ENCODE results near the gene PHKB.
"Not testable (repeated sequence)": the region's sequence is repeated elsewhere in the genome, so short reads cannot be mapped to it uniquely, and the experiment has no call there.

Gene PHKB

DNA sequence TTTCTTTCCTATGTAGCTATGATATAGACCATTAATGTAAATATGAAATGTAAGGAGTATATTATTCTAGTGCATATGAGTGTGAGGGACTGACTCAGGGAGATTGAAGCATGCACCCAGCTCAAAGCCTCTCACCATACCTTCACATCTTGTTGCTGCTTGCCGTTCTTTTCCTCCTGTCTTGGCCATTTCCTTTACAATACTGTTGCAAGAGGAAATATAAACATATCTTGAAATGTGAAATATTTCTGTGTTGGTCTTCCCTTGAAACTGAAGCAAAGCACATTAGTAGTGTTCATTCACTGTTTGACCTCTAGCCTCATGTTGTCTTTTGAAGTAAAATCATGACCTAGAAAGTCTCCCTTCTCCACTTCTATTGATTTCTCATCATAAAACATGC, 46.6 kb downstream of the PHKB start:
- DNase-seq = no peak
- no peak for ATAC-seq

DNA sequence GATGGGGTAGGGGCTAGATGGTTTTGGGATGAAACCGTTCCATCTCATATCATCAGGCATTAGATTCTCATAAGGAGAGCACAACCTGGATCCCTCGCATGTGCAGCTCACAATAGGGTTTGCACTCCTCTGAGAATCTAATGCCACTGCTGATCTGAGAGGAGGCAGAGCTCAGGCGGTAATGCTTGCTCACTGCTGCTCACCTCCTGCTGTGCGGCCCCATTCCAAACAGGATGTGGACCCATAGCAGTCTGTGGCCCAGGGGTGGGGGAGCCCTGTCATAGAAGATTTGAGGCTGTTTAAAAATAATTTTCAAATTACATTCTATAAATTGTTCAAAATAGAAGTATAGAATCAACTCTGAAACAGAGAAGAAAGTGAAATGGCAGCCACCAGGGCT, 50.8 kb downstream of the PHKB start:
- ATAC-seq (no peak), DNase-seq (no peak)

DNA sequence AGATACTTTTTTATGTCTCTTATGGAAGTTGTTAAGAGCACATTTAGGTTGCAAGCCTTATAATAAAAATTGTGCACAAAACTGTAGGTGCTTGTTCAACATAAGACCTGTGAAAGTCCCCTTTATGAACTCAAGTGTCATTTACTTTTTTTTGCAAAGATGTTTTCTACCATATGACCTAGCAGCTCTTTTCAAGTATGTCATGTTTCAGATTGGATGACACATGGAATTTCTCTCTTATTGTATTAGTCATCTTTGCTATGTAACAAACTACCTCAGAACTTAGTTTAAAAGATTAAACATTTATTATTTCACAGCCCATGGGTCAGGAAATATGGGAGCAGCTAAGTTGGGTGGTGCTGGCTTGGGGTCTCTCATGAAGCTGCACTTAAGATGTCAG, 57.9 kb downstream of the PHKB start:
- no peak for ATAC-seq
- no peak for DNase-seq

DNA sequence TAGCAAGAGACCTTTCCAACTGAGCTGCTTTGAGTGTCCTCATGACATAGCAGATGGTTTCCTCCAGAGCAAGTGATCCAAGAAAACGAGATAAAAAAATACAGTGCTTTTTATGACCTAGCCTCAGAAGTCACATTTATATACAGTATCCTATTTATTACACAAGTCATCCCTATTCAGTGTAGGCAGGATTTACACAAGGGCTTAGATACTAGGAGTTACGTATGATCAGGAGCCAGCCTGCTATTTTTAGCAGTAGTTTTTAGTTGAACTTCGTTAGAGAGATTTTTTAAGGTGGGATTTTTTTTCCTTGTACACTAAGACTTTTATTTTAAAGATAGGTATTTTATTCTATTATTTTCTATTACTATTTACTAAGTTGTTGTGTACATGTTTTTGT, 58.4 kb downstream of the PHKB start:
- DNase-seq = no peak
- no peak for ATAC-seq

DNA sequence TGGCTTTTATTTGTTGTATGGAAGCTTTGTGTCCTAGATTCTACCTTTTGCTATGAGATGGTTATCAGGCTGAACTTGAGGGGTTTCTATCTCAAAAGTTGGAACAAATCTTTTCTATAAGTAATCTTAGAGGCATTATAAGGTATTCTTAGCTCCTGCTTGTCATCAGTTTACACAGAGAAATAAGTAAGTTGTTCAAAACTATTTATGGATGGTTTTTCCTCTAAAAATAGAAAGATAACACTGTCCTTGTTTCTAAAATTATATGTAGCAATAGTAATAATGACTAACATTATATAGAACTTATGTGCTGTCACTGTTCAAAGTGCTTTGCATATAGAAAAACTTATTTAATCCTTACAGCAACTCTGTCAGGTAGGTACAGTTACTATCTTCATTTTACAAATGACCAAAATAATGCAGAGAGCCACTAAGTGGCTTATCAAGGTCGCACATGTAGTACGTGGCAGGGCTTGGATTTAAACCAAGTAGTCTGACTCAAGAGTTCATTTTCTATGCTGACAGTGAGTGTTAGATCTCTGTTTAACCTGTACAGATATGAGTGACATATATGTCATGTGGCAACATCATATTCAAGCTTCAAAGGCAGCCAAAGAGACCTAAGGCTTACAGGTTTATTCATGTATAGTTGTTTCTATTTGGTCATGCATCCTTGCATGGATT, 59.0 kb downstream of the PHKB start:
- DNase-seq (no peak), ATAC-seq (no peak)

DNA sequence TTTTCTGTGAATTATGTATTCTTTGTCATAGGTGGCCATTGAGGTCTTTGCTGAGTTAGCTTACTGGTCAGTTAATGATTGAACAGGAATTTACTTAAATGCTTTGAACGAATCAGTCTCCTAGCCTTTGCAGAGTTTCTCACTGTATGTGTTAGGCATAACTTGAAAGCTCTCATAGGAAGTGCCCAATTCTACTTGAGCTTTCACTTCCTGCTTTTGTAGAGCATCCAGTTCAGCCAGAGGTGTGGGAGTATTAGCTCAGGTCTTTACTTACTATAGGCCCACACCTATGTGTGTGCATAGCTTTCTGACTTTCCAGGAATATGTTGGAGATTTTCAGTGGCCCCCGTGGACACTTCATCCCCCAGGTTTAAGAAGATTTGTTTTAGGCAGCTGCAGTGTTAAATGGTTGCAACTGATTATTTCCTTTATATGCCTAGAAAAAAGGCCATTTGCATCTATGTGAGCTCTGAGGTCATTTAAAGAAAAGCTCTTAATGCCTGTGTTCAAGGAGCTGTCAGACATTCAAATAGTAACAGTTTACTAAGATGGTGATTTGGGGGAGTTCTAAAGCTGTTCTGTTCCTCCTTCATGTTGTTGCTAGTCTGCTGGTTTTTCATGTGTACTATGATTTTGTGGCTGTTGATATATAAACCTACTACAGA, 62.3 kb downstream of the PHKB start:
- DNase-seq (no peak), ATAC-seq (no peak)

DNA sequence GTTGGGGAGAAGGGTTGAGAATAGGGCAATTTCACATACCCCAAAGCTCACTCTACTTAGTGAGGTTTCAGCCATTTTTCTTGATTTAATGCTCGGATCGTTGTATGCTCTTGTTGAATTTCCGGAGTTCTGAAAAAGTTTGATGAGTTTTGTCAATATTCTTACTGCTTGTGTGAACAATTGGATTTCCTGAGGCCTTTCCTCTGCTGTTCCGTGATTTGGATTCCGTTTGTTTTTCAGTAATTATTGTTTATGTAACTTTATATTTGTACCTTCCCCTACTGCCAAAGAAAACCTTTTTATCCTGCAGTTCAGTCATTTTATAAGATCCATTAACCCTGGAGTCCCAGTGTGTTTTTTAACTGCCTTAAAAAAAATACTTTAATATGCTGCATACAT, 62.9 kb downstream of the PHKB start:
- DNase-seq (no peak), ATAC-seq (no peak)

DNA sequence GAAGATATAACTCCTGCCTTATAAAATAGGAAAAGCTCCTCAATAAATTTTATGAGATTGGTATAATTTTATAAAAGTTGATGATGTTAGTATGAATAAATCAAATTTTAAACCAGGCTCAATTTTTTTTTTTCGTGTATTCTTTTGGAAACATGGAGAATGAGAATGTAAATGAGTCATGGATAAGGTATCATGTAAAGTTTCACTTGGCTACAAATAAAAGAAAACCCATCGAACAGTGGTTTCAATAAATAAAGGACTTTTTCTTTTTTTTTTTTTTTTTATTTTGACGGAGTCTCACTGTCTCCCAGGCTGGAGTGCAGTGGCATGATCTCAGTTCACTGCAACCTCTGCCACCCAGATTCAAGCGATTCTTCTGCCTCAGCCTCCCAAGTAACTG, 67.3 kb downstream of the PHKB start:
- DNase-seq (no peak), ATAC-seq (no peak)

DNA sequence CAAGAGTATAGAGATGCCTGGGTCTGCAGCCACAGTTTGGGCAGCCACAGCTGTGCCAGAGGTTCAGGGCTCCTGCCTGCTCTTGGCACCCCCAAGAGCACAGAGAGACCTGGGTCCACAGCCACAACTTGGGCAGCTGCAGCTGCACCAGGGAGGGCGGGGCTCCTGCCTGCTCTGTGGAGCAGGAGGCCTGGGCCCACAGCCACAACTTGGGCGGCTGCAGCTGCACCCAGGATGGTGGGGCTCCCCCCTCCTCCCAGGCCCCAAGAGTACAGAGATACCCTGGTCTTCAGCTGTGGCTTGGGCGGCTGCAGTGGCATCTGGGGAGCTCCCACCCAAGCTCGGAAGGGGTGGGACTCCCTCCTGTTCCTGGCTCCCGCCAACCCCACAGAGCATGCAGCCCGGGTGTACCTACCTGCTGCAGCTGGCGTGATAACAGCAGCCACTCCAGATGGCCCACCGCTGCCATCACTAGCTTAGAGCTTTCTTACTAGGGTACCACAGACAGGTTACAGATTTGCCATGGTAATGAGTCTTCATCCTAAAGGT, 72.7 kb downstream of the PHKB start:
- DNase-seq = no peak
- no peak for ATAC-seq

DNA sequence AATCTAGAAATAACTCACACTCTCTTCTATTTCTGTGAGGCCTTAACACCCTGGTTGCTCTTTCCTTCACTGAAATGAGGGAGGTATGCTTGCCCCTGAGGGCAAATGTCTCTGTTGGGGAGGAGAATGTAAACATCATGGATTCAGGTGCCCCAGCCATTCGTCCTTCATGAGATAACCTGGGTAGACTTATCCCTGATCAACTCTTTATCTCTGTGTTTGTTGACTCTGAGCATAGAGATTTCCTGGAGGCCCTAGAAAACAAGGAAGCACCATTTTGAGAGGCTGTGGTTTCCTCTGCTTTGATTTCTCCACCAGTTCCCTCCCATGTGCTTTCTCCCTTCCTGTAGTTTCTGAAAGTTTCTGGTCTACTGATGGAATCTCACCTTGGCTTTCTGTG, 77.3 kb downstream of the PHKB start:
- no peak for ATAC-seq
- no peak for DNase-seq

DNA sequence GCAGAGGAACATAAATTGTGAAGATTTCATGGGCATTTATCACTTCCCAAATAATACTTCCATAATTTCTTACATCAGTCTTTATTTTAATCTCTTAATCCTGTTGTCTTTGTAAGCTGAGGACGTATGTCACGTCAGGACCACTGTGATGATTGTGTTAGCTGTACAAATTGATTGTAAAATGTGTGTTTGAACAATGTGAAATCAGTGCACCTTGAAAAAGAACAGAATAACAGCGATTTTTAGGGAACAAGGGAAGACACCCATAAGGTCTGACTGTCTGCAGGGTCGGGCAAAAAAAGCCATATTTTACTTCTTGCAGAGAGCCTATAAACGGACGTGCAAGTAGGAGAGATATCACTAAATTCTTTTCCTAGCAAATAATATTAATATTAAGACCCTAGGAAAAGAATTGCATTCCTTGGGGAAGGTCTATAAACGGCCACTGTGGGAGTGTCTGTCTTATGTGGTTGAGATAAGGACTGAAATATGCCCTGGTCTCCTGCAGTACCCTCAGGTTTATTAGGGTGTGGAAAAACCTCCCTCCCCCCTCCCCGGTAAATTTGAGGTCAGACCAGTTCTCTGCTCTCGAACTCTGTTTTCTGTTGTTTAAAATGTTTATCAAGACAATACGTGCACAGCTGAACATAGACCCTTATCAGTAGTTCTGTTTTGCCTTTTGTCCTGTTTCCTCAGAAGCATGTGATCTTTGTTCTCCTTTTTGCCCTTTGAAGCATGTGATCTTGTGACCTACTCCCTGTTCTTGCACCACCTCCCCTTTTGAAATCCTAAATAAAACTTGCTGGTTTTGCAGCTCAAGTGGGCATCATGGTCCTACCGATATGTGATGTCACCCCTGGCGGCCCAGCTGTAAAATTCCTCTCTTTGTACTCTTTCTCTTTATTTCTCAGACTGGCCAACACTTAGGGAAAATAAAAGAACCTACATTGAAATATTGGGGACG, 78.9 kb downstream of the PHKB start:
- not testable (repeated sequence) for ATAC-seq, DNase-seq

DNA sequence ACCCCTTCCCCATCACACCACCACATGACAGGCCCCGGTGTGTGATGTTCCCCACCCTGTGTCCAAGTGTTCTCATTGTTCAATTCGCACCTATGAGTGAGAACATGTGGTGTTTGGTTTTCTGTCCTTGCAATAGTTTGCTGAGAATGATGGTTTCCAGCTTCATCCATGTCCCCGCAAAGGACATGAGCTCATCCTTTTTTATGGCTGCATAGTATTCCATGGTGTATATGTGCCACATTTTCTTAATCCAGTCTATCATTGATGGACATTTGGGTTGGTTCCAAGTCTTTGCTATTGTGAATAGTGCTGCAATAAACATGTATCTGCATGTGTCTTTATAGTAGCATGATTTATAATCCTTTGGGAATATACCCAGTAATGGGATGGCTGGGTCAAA, 80.0 kb downstream of the PHKB start:
- ATAC-seq, DNase-seq: not testable (repeated sequence)

DNA sequence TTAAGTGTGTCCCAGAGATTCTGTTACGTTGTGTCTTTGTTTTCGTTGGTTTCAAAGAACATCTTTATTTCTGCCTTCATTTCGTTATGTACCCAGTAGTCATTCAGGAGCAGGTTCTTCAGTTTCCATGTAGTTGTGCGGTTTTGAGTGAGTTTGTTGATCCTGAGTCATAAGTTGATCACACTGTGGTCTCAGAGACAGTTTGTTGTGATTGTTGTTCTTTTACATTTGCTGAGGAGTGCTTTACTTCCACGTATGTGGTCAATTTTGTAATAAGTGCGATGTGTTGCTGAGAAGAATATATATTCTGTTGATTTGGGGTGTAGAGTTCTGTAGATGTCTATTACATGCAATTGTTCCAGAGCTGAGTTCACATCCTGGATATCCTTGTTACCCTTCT, 83.1 kb downstream of the PHKB start:
- DNase-seq, ATAC-seq: not testable (repeated sequence)

DNA sequence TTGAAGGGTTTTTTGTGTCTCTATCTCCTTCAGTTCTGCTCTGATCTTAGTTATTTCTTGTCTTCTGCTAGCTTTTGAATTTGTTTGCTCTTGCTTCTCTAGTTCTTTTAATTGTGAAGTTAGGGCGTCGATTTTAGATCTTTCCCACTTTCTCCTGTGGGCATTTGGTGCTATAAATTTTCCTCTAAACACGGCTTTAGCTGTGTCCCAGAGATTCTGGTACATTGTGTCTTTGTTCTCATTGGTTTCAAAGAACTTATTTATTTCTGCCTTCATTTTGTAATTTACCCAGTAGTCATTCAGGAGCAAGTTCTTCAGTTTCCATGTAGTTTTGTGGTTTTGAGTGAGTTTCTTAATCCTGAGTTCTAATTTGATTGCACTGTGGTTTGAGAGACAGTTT, 90.1 kb downstream of the PHKB start:
- not testable (repeated sequence) for ATAC-seq, DNase-seq

DNA sequence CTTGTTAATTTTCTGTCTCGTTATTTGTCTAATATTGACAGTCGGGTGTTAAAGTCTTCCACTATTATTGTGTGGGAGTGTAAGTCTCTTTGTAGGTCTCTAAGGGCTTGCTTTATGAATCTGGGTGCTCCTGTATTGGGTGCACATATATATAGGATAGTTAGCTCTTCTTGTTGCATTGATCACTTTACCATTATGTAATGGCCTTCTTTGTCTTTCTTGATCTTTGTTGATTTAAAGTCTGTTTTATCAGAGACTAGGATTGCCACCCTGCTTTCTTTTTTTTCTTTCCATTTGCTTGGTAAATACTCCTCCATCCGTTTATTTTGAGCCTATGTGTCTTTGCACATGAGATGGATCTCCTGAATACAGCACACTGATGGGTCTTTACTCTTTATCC, 90.6 kb downstream of the PHKB start:
- ATAC-seq, DNase-seq: not testable (repeated sequence)

DNA sequence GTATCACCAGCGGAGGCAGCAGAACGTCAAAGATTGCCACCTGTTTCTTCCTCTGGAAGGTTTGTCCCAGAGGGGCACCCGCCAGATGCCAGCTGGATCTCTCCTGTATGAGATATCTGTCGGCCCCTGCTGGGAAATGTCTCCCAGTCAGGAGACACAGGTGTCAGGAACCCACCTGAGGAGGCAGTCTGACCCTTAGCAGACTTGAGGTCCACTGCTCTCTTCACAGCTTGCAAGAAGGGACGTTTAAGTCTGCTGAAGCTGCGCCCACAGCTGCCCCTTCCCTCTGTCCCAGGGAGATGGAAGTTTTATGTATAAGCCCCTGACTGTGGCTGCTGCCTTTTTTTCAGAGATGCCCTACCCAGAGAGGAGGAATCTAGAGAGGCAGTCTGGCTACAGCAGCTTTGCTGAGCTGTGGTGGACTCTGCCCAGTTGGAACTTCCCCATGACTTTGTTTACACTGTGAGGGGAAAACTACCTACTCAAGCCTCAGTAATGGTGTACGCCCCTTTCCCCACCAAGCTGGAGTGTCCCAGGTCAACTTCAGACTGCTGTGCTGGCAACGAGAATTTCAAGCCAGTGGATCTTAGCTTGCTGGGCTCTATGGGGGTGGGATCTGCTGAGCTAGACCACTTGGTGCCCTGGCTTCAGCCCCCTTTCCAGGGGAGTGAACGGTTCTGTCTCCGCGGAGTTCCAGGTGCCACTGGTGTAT, 92.9 kb downstream of the PHKB start:
- ATAC-seq (no peak), DNase-seq (no peak)

DNA sequence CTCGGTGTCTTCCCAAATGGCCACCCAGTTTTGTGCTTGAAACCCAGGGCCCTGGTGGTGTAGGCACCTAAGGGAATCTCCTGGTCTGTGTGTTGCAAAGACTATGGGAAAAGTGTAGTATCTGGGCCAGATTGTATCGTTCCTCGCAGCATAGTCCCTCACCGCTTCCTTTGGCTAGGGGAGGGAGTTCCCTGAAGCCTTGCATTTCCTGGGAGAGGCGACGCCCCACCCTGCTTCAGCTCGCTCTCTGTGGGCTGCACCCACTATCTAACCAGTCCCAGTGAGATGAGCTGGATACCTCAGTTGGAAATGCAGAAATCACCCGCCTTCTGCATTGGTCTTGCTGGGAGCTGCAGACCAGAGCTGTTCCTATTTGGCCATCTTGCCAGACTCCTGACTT, 93.5 kb downstream of the PHKB start:
- not testable (repeated sequence) for DNase-seq, ATAC-seq

DNA sequence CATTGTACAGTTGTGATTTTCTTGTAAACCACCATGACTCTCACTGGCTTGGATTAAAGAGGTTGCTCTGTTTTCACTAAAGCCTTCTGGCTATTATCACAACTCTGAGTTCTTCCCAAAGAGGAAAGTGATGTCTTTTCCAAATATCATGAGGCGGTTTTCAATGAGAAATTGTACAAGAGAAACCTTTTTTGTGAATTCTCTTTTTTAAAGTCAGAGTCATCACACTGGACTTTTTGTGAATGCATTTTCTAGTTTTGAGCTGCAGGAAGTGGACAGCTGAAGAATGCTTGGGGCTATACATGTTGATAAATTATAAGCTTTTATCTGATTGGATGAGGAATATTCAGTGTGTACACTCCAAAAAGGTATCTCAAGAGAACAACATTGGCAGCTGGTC, 100.2 kb downstream of the PHKB start:
- DNase-seq (no peak), ATAC-seq (no peak)

DNA sequence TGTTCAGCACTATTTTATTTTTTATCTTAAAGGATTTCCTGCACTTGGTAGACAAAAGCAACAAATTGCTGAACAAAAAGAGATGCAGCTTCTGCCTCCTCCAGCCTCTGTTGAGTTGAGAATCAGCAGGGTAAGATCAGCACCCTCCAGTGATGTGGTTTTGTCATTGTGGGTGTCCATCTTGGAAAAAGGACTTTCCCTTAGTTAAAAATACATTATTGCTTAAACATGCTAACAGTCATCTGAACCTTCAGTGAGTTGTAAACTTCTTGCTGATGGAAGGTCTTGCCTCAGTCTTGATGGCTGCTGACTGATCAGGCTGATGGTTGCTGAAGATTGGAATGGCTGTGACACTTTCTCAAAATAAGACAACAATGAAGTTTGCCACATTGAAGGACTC, 101.2 kb downstream of the PHKB start:
- no peak for ATAC-seq
- no peak for DNase-seq

DNA sequence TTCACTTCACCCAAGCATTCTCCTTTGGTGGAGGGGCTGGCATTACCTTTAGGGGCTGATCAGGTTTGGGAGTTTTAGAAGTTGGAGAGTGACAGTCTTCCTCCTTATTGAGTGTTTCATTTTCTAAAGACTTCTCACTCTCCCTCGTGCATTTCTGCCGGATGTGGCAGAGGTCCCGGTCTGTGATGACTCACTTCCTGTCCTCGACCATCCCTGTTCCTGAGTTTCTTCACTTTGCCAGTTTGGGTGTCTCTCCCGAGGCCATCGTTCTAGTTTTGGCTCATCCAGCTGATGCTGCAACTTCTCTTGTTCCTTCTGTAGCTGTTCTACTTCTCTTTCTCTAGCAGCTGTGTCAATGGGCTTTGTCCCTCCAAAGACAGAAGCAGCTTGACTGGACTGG, 104.3 kb downstream of the PHKB start:
- ATAC-seq = no peak
- no peak for DNase-seq

DNA sequence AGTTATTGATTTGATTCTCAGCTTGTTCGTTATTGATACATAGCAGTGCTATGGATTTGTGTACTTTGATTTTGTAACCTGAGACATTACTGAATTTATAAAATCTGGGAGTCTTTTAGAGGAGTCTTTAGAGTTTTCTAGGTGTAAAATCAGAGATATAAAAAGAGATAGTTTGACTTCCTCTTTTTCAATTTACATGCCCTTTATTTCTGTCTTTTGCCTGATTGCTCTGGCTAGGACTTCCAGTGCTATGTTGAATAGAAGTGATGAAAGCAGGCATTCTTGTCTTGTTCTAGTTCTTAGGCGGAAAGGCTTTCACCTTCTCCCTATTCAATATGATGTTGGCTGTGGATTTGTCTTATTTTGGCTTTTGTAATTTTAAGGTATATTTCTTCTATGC, 106.2 kb downstream of the PHKB start:
- DNase-seq (no peak), ATAC-seq (no peak)

DNA sequence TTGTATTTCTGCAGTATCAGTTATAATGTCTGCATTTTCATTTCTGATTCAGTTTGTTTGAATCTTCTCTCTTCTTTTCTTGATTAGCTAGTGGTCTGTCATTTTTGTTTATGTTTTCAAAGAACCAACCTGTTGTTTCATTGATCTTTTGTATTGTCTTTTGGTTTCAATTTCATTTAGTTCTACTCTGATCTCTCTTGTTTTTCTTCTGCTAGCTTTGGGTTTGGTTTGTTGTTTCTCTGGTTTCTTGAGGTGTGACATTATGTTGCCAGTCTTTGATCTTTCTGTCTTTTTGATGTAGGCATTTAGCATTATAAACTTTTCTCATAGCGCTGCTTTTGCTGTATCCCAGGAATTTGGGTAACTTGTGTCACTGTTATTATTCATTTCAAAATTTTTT, 107.2 kb downstream of the PHKB start:
- DNase-seq = no peak
- no peak for ATAC-seq

All from stimulated activated naive CD8-positive, alpha-beta T cell treated with anti-CD3 and anti-CD28 coated beads, Interleukin-15, Interleukin-2, amounts not matched to agents 100 U/mL and 50 U/mL, for 24 hours (primary cell).